Common myeloid progenitor, CD34-positive (primary cell): ENCODE data around the gene MYO5C.
A peak's percentile ranks its signal among the peaks of the same experiment; 100 is the strongest.
"Not testable (repeated sequence)": the region's sequence is repeated elsewhere in the genome, so short reads cannot be mapped to it uniquely, and the experiment has no call there.

Experiments
- CTCF ChIA-PET: fragments of 350-600 bp; sonication (Branson Sonifier 250); formaldehyde crosslinking; loops from one replicate; lab custom pipeline; 2021; ENCODE audit warnings: antibody characterized with exemption; lab: Charles Lee
- POLR2A ChIA-PET: fragments of 350-600 bp; sonication (Branson Sonifier 250); formaldehyde crosslinking; loops from one replicate; lab custom pipeline; 2021; ENCODE audit warnings: antibody characterized with exemption; lab: Charles Lee
- DNase-seq, 3 donors: peaks; one replicate each; pipeline versions ENCODE4 v3.0.0 to v3.0.0-alpha.2; 2013
- H3K27ac ChIP-seq, 2 experiments: 1 replicate in 1 of 2; 2 replicates in 1 of 2; pipeline ENCODE4 v1.7.0; 2013; ENCODE audit warnings: inconsistent platforms in 2 of 2, low read length in 2 of 2, mild to moderate bottlenecking in 2 of 2, low read depth in 1 of 2, moderate library complexity in 1 of 2; ENCODE audit not compliant: severe bottlenecking in 2 of 2, insufficient read depth in 1 of 2, poor library complexity in 1 of 2
- H3K27me3 ChIP-seq, 5 experiments: replicated peaks in 2 of 5; 1 replicate in 3 of 5; 2 replicates in 2 of 5; pipeline versions ENCODE4 v1.6.1 to v1.7.0; 2013; ENCODE audit warnings: low read length in 4 of 5, mild to moderate bottlenecking in 2 of 5, moderate library complexity in 2 of 5, inconsistent platforms in 1 of 5; ENCODE audit not compliant: insufficient read depth in 5 of 5, control insufficient read depth in 4 of 5
- H3K36me3 ChIP-seq, 4 experiments: 1 replicate in 2 of 4; 2 replicates in 2 of 4; pipeline versions ENCODE4 v1.6.1 to v1.7.0; 2013; ENCODE audit warnings: low read length in 3 of 4, control low read depth in 1 of 4, mild to moderate bottlenecking in 1 of 4; ENCODE audit not compliant: control insufficient read depth in 4 of 4, insufficient read depth in 4 of 4
- H3K4me1 ChIP-seq, 4 experiments: 1 replicate in 3 of 4; 2 replicates in 1 of 4; pipeline versions ENCODE4 v1.6.1 to v1.7.1; 2013; ENCODE audit warnings: low read length in 3 of 4, mild to moderate bottlenecking in 3 of 4, control low read depth in 1 of 4, inconsistent platforms in 1 of 4, moderate library complexity in 1 of 4; ENCODE audit not compliant: control insufficient read depth in 4 of 4, insufficient read depth in 4 of 4; ENCODE audit errors: control extremely low read depth in 1 of 4
- H3K4me3 ChIP-seq, 7 experiments: 1 replicate in 4 of 7; 2 replicates in 3 of 7; pipeline versions ENCODE4 v1.5.1 to v1.7.0; 2013; ENCODE audit warnings: mild to moderate bottlenecking in 7 of 7, low read length in 6 of 7, moderate library complexity in 6 of 7, inconsistent platforms in 2 of 7, low read depth in 2 of 7, control low read depth in 1 of 7; ENCODE audit not compliant: insufficient read depth in 4 of 7, control insufficient read depth in 1 of 7; ENCODE audit errors: extremely low read depth in 1 of 7
- H3K9me3 ChIP-seq, 5 experiments: 1 replicate in 4 of 5; 2 replicates in 1 of 5; pipeline versions ENCODE4 v1.6.1 to v1.7.1; 2013; ENCODE audit warnings: low read length in 4 of 5, mild to moderate bottlenecking in 2 of 5, inconsistent platforms in 1 of 5, low read depth in 1 of 5, moderate library complexity in 1 of 5; ENCODE audit not compliant: control insufficient read depth in 4 of 5, insufficient read depth in 2 of 5; ENCODE audit errors: control extremely low read depth in 1 of 5
- WGBS: methylation state at CpG from one replicate; pipeline ENCODE4 v1.1.5; 2013; ENCODE audit not compliant: insufficient coverage; 5-methylcytosine and 5-hydroxymethylcytosine counted together

MYO5C gene

DNA sequence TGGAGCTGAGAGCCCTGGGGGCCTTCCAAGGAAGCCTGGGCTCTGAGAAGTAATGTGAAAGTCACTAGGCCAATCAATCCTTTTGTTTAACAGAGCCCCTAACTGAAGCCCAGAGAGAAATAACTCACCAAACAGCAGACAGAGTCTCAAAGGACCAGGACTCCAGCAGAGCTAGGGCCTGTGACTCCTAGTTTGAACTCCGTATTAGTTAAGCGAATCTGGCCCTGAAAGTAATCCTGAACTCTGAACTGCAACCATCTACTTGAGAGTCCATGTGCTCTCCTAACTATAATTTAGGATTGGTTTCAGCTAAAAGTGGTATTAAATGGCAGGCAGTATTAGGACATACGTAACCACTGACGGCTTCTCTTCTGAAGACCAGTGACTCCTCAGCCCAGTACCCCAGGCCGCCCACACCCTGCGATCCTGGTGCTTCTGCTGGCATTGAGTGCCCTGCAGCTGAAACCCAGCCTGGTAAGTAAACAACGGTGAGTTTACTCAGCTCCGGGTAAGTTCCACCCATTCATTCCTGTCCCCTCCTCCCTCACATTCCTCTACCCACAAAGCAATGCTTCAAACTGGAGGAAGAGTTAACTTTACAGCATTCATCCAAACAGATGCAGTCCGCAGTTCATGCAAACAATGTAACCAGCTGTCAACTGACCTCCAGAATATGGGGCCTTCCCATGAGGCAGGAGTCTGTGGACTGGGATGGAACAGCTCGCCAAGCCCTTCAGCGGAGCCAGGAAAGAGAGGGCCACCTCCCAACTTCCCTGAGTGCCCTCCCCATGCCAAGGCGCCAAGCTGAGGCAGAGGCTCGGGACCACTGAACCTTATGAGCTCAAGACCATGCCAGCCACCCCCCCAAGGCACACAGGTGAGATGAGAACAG is 7.3 kb downstream of the MYO5C start:
- Histone ChIP-seq H3K4me3 (no peak overlapping the region), H3K27me3 (no peaks in the 10 kb centered on the region), H3K36me3 (peaks cover 0 to 29% (median 3%) of the 10 kb centered on the region in 4 experiments), H3K4me1 (peaks cover 0 to 25% (median 15%) of the 10 kb centered on the region in 4 experiments), H3K27ac (no peak overlapping the region), H3K9me3 (no peaks in the 10 kb centered on the region)
- 94% methylated on average over 9 of the region's 13 CpGs for WGBS
- no peak for DNase-seq
- ChIA-PET CTCF (interaction anchor here (0.5 to 1.5 kb wide), 5 partner anchors 11 to 371 kb away, joined by 3 to 7 read pairs (median 3); no protein-coding TSS in a partner anchor), POLR2A (interaction anchor here (1.1 kb wide), 1 partner anchor 8 kb away, joined by 4 read pairs; no protein-coding TSS in a partner anchor)

DNA sequence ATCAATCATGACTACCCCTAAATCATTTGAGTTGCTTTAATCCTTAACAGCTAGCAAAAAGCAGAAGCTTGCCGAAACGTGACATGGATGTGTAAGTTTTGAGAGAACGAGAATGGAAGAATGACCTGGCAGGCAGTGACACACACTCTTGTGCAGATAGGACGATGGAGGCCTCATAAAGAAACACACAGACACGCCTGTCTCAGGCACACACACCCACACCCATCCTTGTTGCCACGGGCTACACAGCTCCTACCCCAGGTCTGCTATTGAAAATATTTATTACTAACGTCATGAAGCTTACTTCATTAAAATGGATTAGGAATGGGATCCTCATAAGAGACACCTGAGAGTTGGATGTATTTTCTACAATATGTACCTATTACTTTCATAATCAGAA is 8.5 kb downstream of the MYO5C start:
- peak in 2 of 3 donors; percentile 26 to 35 for DNase-seq
- Histone ChIP-seq H3K9me3 (no peaks in the 10 kb centered on the region), H3K27ac (no peak overlapping the region), H3K4me3 (no peak overlapping the region), H3K36me3 (peaks cover 2 to 32% (median 6%) of the 10 kb centered on the region in 4 experiments), H3K4me1 (peaks cover 0 to 18% (median 9%) of the 10 kb centered on the region in 4 experiments), H3K27me3 (no peaks in the 10 kb centered on the region)
- POLR2A ChIA-PET: interaction anchor here (1.1 kb wide), 1 partner anchor 7 kb away, joined by 4 read pairs; no protein-coding TSS in a partner anchor
- 90% methylated on average over 4 of the region's 7 CpGs for WGBS
- CTCF ChIA-PET: interaction anchor here (1.5 kb wide), 1 partner anchor 16 kb away, joined by 3 read pairs; no protein-coding TSS in a partner anchor

DNA sequence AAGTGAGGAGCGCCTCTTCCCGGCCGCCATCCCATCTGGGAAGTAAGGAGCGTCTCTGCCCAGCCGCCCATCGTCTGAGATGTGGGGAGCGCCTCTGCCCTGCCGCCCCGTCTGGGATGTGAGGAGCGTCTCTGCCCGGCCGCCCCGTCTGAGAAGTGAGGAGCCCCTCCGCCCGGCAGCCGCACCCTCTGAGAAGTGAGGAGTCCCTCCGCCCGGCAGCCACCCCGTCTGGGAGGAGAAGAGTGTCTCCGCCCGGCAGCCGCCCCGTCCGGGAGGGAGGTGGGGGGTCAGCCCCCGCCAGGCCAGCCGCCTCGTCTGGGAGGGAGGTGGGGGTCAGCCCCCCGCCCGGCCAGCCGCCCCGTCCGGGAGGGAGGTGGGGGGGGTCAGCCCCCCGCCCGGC is 9.7 kb downstream of the MYO5C start:
- CTCF ChIA-PET: interaction anchor here (0.6 kb wide), 1 partner anchor 22 kb away, joined by 4 read pairs; no protein-coding TSS in a partner anchor
- POLR2A ChIA-PET, H3K27ac ChIP-seq, H3K4me3 ChIP-seq, H3K27me3 ChIP-seq, DNase-seq, H3K9me3 ChIP-seq: not testable (repeated sequence)
- peaks cover 0 to 12% (median 7%) of the 10 kb centered on the region in 4 experiments for H3K4me1 ChIP-seq
- no CpG with 5 or more reads among the region's 34 CpGs for WGBS
- peaks cover 2 to 38% (median 8%) of the 10 kb centered on the region in 4 experiments for H3K36me3 ChIP-seq

DNA sequence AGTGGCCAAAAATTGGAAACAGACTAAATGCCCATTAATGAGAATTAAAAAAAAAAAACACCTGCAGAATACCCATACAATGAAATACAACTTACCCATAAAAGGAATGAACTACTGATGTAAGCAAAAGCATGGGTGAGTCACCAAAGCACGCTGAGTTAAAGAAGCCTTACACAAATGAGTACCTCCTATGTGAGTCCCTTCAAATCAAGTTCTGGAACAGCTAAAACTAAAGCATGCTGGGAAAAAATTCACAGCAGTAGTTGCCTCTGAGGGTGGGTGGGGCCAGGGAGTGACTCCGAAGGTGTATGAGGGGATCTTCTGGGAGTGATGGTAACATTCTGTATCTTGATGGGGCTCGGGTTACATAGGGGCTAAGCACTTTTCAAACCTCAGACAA is 11.4 kb downstream of the MYO5C start:
- WGBS: no CpG with 5 or more reads among the region's 3 CpGs
- ChIA-PET POLR2A (no interaction called here), CTCF (no interaction called here)
- H3K9me3 ChIP-seq: no peaks in the 10 kb centered on the region
- peaks cover 2 to 53% (median 16%) of the 10 kb centered on the region in 4 experiments for H3K36me3 ChIP-seq
- H3K4me1 ChIP-seq: peaks cover 0 to under 1% (median 0%) of the 10 kb centered on the region in 4 experiments
- DNase-seq: no peak
- H3K27ac ChIP-seq: no peak overlapping the region
- H3K27me3 ChIP-seq: no peaks in the 10 kb centered on the region
- no peak overlapping the region for H3K4me3 ChIP-seq

DNA sequence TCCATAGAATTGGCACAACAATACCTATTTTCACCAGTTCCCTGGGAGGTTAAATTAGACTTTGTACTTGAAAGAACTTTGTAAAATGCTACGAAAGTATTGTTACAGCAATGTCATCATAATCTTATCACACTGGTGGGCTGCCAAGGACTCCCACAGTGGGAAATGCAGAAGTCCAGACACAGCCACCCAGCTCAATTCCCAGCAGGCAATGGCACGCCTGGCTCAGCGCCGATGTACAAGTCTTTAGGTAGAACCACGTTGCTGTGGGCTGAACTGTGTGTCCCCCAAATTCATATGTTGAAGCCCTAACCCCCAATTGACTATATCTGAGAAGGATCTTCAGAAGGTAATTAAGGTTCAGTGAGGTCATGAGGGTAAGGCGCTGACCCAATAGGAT is 12.3 kb downstream of the MYO5C start:
- no peaks in the 10 kb centered on the region for H3K9me3 ChIP-seq
- H3K27me3 ChIP-seq: no peaks in the 10 kb centered on the region
- H3K27ac ChIP-seq: no peak overlapping the region
- ChIA-PET CTCF (interaction anchor here (0.6 kb wide), 1 partner anchor 296 kb away, joined by 3 read pairs; no protein-coding TSS in a partner anchor), POLR2A (no interaction called here)
- H3K4me3 ChIP-seq: no peak overlapping the region
- WGBS: 94% methylated on average over 5 of the region's 6 CpGs
- H3K36me3 ChIP-seq: peaks cover 2 to 56% (median 22%) of the 10 kb centered on the region in 4 experiments
- DNase-seq: no peak
- no peaks in the 10 kb centered on the region for H3K4me1 ChIP-seq

DNA sequence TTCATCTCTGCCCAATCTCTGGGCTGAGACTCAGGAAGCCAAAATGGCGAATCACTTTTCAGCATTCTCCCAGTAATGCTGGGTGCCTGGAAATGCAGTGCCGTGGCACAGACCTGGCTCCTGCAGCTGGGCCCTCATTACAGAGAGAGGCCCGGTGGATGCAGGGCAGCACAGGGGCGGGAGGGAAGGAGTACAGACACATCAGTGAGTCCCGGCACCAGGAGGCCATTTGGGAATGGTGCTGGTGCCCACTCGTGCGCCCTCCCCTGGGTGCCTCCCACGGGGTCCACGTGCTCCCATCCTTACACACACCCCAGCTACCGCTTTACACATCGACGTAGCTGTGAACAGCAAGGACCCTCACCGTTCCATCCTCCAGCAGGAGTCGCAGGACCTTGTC is 13.2 kb downstream of the MYO5C start:
- H3K27me3 ChIP-seq: no peaks in the 10 kb centered on the region
- H3K9me3 ChIP-seq: no peaks in the 10 kb centered on the region
- no peaks in the 10 kb centered on the region for H3K4me1 ChIP-seq
- H3K4me3 ChIP-seq: no peak overlapping the region
- 98% methylated on average over 10 of the region's 14 CpGs for WGBS
- POLR2A ChIA-PET: no interaction called here
- H3K36me3 ChIP-seq: peaks cover 2 to 61% (median 26%) of the 10 kb centered on the region in 4 experiments
- CTCF ChIA-PET: interaction anchor here (0.9 to 1.1 kb wide), 2 partner anchors 25 to 119 kb away, joined by 3 read pairs; no protein-coding TSS in a partner anchor
- no peak overlapping the region for H3K27ac ChIP-seq
- no peak for DNase-seq
